GM12878 (cell line): Measurements from ENCODE around the gene CACNG1. TPM values are rescaled to one million over a fixed set of nuclear protein-coding genes. Genes with fewer than 3 reads are reported as not detected.

Source experiments
- ATAC-seq: fragments of 200-7000 bp; cut with Tn5 transposase; 3 replicates; pipeline ENCODE4 v1.9.1; 2020; ENCODE audit warnings: mild to moderate bottlenecking, moderate library complexity
- BruUV-seq: library from RNA; stranded (reverse); fragments of 400-500 nt; replicated peaks from 2 replicates; lab custom pipeline; 2021; lab: Mats Ljungman, UMichigan
- CTCF ChIA-PET: fragments of 300-600 bp; sonication (Branson Sonifier 250); formaldehyde crosslinking; extraction: SDS; loops from one replicate; lab custom pipeline; 2021; ENCODE audit warnings: inconsistent platforms; lab: Yijun Ruan, JAX
- POLR2A ChIA-PET: fragments of 350-600 bp; formaldehyde crosslinking; extraction: SDS; loops from one replicate; lab custom pipeline; 2021; ENCODE audit warnings: inconsistent platforms; lab: Charles Lee
- RAD21 ChIA-PET: fragments of 300-600 bp; sonication (Branson Sonifier 250); formaldehyde crosslinking; loops from one replicate; lab custom pipeline; 2023; ENCODE audit warnings: antibody characterized with exemption; ENCODE audit not compliant: unreplicated experiment; lab: Charles Lee
- SMC1A ChIA-PET: fragments of 300-600 bp; sonication (Branson Sonifier 250); formaldehyde crosslinking; loops from one replicate; lab custom pipeline; 2023; ENCODE audit not compliant: unreplicated experiment, uncharacterized antibody; lab: Charles Lee
- DNase-seq: peaks from one replicate; pipeline ENCODE4 v3.0.0-alpha.2; 2011; ENCODE audit warnings: low read depth, low spot score
- FAIRE-seq: peaks from 3 replicates; lab custom pipeline; 2011; peaks lifted over from hg19 to GRCh38; lab: Jason Lieb, UNC
- H2AFZ ChIP-seq: 2 replicates; pipeline ENCODE4 v1.6.0; 2011; ENCODE audit warnings: low read depth, low read length, control low read depth; ENCODE audit not compliant: control insufficient read depth
- H3K27ac ChIP-seq: 2 replicates; pipeline ENCODE4 v1.5.1; 2011; ENCODE audit warnings: control low read depth; ENCODE audit not compliant: control insufficient read depth, insufficient read depth
- H3K27me3 ChIP-seq, 2 experiments: replicated peaks in 1 of 2; 2 replicates each; pipeline versions ENCODE4 v1.6.0 to v1.6.1; 2011; ENCODE audit warnings: low read length in 1 of 2; ENCODE audit not compliant: control insufficient read depth in 2 of 2, insufficient read depth in 2 of 2
- H3K36me3 ChIP-seq, 2 experiments: 2 replicates each; pipeline ENCODE4 v1.5.1; 2011; ENCODE audit warnings: low read length in 1 of 2; ENCODE audit not compliant: control insufficient read depth in 2 of 2, insufficient read depth in 2 of 2
- H3K4me1 ChIP-seq: 2 replicates; pipeline ENCODE4 v1.6.1; 2011; ENCODE audit warnings: mild to moderate bottlenecking, low read length, moderate library complexity, mixed read lengths; ENCODE audit not compliant: control insufficient read depth, insufficient read depth
- H3K4me2 ChIP-seq: 2 replicates; pipeline ENCODE4 v1.6.0; 2011; ENCODE audit warnings: control low read depth; ENCODE audit not compliant: control insufficient read depth, insufficient read depth
- H3K4me3 ChIP-seq: fragments of 200-600 bp; sonication (generic); 2 replicates; pipeline ENCODE4 v1.5.1; 2016
- H3K79me2 ChIP-seq: 2 replicates; pipeline ENCODE4 v1.6.0; 2011; ENCODE audit warnings: low read length; ENCODE audit not compliant: control insufficient read depth, insufficient read depth
- H3K9ac ChIP-seq: 2 replicates; pipeline ENCODE4 v1.8.0; 2011; ENCODE audit warnings: low read length, control low read depth, mixed read lengths; ENCODE audit not compliant: control insufficient read depth, insufficient read depth
- H3K9me3 ChIP-seq: replicated peaks from 3 replicates; pipeline ENCODE4 v1.5.1; 2011; ENCODE audit warnings: mild to moderate bottlenecking, low read length; ENCODE audit not compliant: control insufficient read depth, insufficient read depth
- H4K20me1 ChIP-seq: 2 replicates; pipeline ENCODE4 v1.6.0; 2011; ENCODE audit not compliant: control insufficient read depth, insufficient read depth
- MYC ChIP-seq: IDR thresholded peaks from 2 replicates; pipeline ENCODE4 v1.6.1; 2011; ENCODE audit warnings: mild to moderate bottlenecking, low read length, moderate library complexity, inconsistent platforms; ENCODE audit not compliant: insufficient read depth, insufficient replicate concordance, insufficient read length, severe bottlenecking
- NRF1 ChIP-seq: conservative IDR thresholded peaks from 2 replicates; pipeline ENCODE4 v1.6.1; 2011; ENCODE audit warnings: mild to moderate bottlenecking, low read depth, low read length, improper control_type of control experiment
- POLR2A ChIP-seq: IDR thresholded peaks from 2 replicates; pipeline ENCODE4 v1.6.1; 2011; ENCODE audit warnings: low read depth, mild to moderate bottlenecking, low read length
- SMAD1 ChIP-seq: fragments of 450-650 bp; IDR thresholded peaks from 2 replicates; pipeline ENCODE4 v1.6.1; 2018; ENCODE audit warnings: mild to moderate bottlenecking, low read depth; ENCODE audit not compliant: partially characterized antibody
- ZZZ3 ChIP-seq: IDR thresholded peaks from 2 replicates; pipeline ENCODE4 v1.6.1; 2011; ENCODE audit warnings: low read depth; ENCODE audit not compliant: control insufficient read depth, insufficient read length
- WGBS: methylation state at CpG from one replicate; pipeline ENCODE4 v1.1.6; 2016; ENCODE audit warnings: low lambda C conversion rate; ENCODE audit not compliant: insufficient replicate concordance, insufficient coverage; ENCODE audit errors: missing lambda C conversion rate; 5-methylcytosine and 5-hydroxymethylcytosine counted together
- in situ Hi-C: fragments of 300-500 bp; cut with MboI; formaldehyde crosslinking; loops from 9 replicates; pipeline ENCODE4 v1.14.3; 2018; ENCODE audit warnings: mixed read lengths
- intact Hi-C: fragments of 100-400 bp; cut with micrococcal nuclease; formaldehyde crosslinking; loops from one replicate; pipeline ENCODE4 v1.14.2; 2022; ENCODE audit not compliant: unreplicated experiment
- polyA plus RNA-seq, 11 experiments: library from polyadenylated mRNA; depleted of rRNA in 4 of 11; unstranded in 6 of 11; stranded (reverse) in 5 of 11; fragments of >200 nt; fragmentation: Nextera tagmentation in 4 of 11; fragmentation: Illumina TruSeq in 1 of 11; extraction: Ambion mirVana in 4 of 11; extraction: Trizol in 1 of 11; gene quantifications; 1 replicate in 1 of 11; 2 replicates in 10 of 11; pipeline versions ENCODE4 v1.2.1 to v1.2.3, GENCODE V29; 2011 to 2016; ENCODE audit warnings: inconsistent platforms in 2 of 11, missing spikeins in 2 of 11, low read depth in 1 of 11
- total RNA-seq, 4 experiments: library from RNA; depleted of rRNA in 3 of 4; stranded (reverse); fragments of >200 nt in 3 of 4; fragmentation: Illumina TruSeq in 1 of 4; extraction: Trizol in 1 of 4; gene quantifications; 2 replicates each; pipeline versions ENCODE4 v1.2.1 to v1.2.3, GENCODE V29; 2013 to 2021
- TF ChIP-seq, protein P1 (sequence below): fragments of 450-650 bp; IDR thresholded peaks from 2 replicates; pipeline ENCODE4 v1.6.1; 2017; ENCODE audit warnings: mild to moderate bottlenecking, moderate library complexity
- TF ChIP-seq, protein P2 (sequence below): fragments of 450-650 bp; IDR thresholded peaks from 2 replicates; pipeline ENCODE4 v1.6.1; 2017; ENCODE audit warnings: borderline replicate concordance
- TF ChIP-seq, protein P3 (sequence below): IDR thresholded peaks from 2 replicates; pipeline ENCODE4 v1.6.1; 2012; ENCODE audit warnings: low read length, inconsistent platforms

Gene CACNG1
- total and polyA plus RNA-seq, 10 of the 15 experiments (the other 5 are each of a cell fraction or from before 2014, with no cell fraction given): not detected

DNA sequence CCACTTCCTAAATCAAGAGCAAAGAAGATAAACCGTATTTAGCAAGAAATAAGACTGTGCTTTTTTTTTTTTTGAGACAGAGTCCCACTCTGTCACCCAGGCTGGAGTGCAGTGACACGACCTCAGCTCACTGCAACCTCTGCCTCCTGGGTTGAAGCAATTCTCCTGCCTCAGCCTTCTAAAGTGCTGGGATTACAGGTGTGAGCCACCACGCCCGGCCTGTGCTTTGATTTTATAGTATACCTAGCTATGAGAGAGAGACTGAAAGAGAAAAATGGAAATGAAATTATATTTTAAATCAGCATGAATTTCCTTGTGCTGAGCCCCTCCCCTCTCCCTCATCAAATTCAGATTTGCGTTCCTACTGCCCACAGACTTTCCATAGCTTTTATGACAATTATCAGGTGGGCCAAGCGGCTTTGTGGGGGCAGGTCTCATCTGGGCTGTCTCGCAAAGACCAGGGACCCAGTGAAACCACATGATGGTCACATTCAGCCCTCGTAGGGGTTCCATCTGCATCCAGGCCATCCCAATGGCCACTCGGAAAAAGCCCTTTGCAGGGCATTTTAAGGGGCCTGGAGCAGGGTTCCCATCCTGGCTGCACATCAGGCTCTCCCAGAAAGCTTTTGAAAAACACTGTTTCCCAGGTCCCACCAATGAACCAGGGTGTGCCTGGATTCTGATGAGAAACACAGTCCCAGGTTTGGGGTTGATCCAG is 8.5 kb downstream of the CACNG1 start:
- no peak for DNase-seq
- no peaks in the 10 kb centered on the region for H3K36me3 ChIP-seq
- CTCF ChIA-PET: interaction anchor here (0.7 kb wide), 1 partner anchor 67 kb away, joined by 3 read pairs; no protein-coding TSS in a partner anchor
- H2AFZ ChIP-seq: no peak overlapping the region
- H3K9ac ChIP-seq: no peak overlapping the region
- no peaks in the 10 kb centered on the region for H4K20me1 ChIP-seq
- intact Hi-C loops: no loop called here
- POLR2A ChIA-PET: no interaction called here
- H3K4me2 ChIP-seq: no peak overlapping the region
- no peak for ATAC-seq
- H3K79me2 ChIP-seq: no peaks in the 10 kb centered on the region
- in situ Hi-C loops: no loop called here
- SMC1A ChIA-PET: no interaction called here
- RAD21 ChIA-PET: no interaction called here
- no peak overlapping the region for H3K27ac ChIP-seq
- TF ChIP-seq SMAD1: no peak
- H3K27me3 ChIP-seq: no peaks in the 10 kb centered on the region
- H3K4me1 ChIP-seq: peaks cover 7% of the 10 kb centered on the region
- H3K4me3 ChIP-seq: no peak overlapping the region
- BruUV-seq: no TSS peak
- H3K9me3 ChIP-seq: peaks cover 2% of the 10 kb centered on the region
- FAIRE-seq: no peak
- WGBS: 76% methylated on average over 9 of the region's 9 CpGs

DNA sequence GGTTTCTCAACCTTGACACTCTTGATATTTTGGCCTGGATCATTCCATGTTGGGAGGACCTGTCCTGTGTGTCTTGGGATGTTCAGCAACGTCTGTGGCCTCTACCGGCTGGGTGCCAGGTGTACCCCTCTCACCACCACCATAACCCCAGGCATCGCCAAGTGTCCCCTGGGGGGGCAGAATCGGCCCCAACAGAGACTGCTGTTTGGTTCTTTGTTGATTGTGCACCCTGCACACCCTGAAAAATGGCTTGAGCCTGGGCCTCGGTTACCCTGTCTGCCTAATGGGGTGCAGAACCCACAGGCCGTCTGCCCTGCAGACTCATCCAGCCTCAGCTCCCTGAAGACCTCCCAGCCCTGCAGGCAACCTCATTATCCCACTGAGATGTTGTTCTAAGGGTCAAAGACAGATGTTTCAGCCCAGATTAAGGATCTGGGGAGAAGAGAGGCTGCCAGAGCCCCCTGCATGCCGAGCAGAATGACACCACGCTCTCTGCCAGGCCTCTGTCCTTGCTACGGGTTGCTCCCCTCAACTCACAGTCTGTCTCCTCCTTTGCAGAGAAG is 9.2 kb downstream of the CACNG1 start:
- no peaks in the 10 kb centered on the region for H3K79me2 ChIP-seq
- no peak for FAIRE-seq
- intact Hi-C loops (no loop called here), in situ Hi-C loops (no loop called here)
- BruUV-seq: no TSS peak
- H2AFZ ChIP-seq: no peak overlapping the region
- H3K36me3 ChIP-seq: no peaks in the 10 kb centered on the region
- H3K27ac ChIP-seq: no peak overlapping the region
- peaks cover 7% of the 10 kb centered on the region for H3K4me1 ChIP-seq
- H3K9ac ChIP-seq: no peak overlapping the region
- ChIA-PET CTCF (interaction anchor here (1.0 kb wide), 1 partner anchor 28 kb away, joined by 3 read pairs; no protein-coding TSS in a partner anchor), RAD21 (no interaction called here), POLR2A (no interaction called here), SMC1A (no interaction called here)
- no peaks in the 10 kb centered on the region for H4K20me1 ChIP-seq
- WGBS: 83% methylated on average over 9 of the region's 9 CpGs
- ATAC-seq: no peak
- H3K9me3 ChIP-seq: no peaks in the 10 kb centered on the region; the same call in 2 of the 3 replicates
- no peak overlapping the region for H3K4me2 ChIP-seq
- H3K27me3 ChIP-seq: no peaks in the 10 kb centered on the region
- H3K4me3 ChIP-seq: no peak overlapping the region
- DNase-seq: no peak
- TF ChIP-seq, protein P1, sequence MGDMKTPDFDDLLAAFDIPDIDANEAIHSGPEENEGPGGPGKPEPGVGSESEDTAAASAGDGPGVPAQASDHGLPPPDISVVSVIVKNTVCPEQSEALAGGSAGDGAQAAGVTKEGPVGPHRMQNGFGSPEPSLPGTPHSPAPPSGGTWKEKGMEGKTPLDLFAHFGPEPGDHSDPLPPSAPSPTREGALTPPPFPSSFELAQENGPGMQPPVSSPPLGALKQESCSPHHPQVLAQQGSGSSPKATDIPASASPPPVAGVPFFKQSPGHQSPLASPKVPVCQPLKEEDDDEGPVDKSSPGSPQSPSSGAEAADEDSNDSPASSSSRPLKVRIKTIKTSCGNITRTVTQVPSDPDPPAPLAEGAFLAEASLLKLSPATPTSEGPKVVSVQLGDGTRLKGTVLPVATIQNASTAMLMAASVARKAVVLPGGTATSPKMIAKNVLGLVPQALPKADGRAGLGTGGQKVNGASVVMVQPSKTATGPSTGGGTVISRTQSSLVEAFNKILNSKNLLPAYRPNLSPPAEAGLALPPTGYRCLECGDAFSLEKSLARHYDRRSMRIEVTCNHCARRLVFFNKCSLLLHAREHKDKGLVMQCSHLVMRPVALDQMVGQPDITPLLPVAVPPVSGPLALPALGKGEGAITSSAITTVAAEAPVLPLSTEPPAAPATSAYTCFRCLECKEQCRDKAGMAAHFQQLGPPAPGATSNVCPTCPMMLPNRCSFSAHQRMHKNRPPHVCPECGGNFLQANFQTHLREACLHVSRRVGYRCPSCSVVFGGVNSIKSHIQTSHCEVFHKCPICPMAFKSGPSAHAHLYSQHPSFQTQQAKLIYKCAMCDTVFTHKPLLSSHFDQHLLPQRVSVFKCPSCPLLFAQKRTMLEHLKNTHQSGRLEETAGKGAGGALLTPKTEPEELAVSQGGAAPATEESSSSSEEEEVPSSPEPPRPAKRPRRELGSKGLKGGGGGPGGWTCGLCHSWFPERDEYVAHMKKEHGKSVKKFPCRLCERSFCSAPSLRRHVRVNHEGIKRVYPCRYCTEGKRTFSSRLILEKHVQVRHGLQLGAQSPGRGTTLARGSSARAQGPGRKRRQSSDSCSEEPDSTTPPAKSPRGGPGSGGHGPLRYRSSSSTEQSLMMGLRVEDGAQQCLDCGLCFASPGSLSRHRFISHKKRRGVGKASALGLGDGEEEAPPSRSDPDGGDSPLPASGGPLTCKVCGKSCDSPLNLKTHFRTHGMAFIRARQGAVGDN: no peak
- TF ChIP-seq, protein P2, sequence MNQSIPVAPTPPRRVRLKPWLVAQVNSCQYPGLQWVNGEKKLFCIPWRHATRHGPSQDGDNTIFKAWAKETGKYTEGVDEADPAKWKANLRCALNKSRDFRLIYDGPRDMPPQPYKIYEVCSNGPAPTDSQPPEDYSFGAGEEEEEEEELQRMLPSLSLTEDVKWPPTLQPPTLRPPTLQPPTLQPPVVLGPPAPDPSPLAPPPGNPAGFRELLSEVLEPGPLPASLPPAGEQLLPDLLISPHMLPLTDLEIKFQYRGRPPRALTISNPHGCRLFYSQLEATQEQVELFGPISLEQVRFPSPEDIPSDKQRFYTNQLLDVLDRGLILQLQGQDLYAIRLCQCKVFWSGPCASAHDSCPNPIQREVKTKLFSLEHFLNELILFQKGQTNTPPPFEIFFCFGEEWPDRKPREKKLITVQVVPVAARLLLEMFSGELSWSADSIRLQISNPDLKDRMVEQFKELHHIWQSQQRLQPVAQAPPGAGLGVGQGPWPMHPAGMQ: no peak
- TF ChIP-seq POLR2A: no peak
- no peak for TF ChIP-seq NRF1
- no peak for TF ChIP-seq ZZZ3
- TF ChIP-seq, protein P3, sequence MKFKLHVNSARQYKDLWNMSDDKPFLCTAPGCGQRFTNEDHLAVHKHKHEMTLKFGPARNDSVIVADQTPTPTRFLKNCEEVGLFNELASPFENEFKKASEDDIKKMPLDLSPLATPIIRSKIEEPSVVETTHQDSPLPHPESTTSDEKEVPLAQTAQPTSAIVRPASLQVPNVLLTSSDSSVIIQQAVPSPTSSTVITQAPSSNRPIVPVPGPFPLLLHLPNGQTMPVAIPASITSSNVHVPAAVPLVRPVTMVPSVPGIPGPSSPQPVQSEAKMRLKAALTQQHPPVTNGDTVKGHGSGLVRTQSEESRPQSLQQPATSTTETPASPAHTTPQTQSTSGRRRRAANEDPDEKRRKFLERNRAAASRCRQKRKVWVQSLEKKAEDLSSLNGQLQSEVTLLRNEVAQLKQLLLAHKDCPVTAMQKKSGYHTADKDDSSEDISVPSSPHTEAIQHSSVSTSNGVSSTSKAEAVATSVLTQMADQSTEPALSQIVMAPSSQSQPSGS: no peak
- TF ChIP-seq MYC: no peak
